ENCODE data around the gene MFAP2.

DNA sequence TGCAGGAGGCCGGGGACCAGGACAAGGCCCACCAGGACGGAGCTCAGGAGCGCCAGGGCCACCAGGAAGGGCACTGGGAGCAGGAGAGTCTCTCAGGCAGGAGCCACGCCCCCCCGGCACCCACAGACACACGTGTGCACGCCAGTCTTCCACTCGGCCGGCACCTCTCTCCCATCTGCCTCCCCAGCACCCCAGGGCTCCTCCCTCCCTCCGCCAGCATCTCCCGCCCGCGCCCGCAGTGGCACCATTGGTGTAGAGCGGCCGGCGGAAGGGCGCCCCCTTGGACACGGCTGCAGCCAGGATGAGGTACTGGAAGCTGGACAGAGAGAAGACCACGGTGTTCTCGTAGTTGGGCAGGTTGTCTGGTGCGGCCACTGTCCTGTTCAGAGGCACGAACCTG, 6.1 kb upstream of the MFAP2 start:
- TF ChIP-seq POLR2A (IDR thresholded peaks at IDR 0.05; ENCODE audit: low read length) (no peak), GATA1 (IDR thresholded peaks at IDR 0.05; ENCODE audit: low read depth, low read length) (no peak)

Measured in erythroblast (primary cell).